HG03439 (cell line): ENCODE results near the gene ANGPTL3.
A peak's percentile ranks its signal among the peaks of the same experiment; 100 is the strongest.
"Not testable (repeated sequence)": the region's sequence is repeated elsewhere in the genome, so short reads cannot be mapped to it uniquely, and the experiment has no call there.

Experiments used
- ATAC-seq: cut with Tn5 transposase; IDR thresholded peaks from one replicate; pipeline ENCODE4 v1.9.1; 2021; ENCODE audit warnings: mild to moderate bottlenecking, moderate library complexity; ENCODE audit not compliant: unreplicated experiment

Gene ANGPTL3

GRCh38 chr1:62597281-62597680 is at the start of gene ANGPTL3:
Gene ANGPTL3, plus strand, starts transcription at chr1:62597520. Its CDS starts 47 bp downstream, at chr1:62597567.
- ATAC-seq, result no peak

DNA sequence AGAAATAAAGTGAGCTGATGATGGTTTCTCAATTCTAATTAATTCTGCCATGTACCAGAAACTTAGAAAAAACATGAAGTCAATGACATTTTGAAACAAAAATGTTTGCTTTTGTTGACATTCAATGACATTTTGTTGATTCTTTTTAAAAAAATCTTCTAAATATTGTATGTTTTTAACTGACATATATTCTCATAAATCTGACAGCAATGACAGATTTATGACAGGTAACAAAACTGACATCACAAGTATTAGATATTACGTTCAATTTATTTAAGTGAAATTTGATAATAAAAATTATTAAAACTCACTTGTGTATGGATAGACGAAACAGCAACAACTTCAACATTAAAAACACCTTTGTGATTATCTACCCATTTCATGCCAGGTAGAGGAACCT is 36.0 kb upstream of the ANGPTL3 start:
- ATAC-seq, result no peak

DNA sequence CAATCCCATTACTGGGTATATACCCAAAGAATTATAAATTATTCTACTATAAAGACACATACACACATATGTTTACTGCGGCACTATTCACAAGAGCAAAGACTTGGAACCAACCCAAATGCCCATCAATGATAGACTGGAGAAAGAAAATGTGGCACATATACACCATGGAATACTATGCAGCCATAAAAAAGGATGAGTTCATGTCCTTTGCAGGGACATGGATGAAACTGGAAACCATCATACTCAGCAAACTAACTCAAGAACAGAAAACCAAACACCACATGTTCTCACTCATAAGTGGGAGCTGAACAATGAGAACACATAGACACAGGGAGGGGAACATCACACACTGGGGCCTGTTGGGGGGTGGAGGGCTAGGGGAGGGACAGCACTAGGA is 30.1 kb upstream of the ANGPTL3 start:
- not testable (repeated sequence) for ATAC-seq

DNA sequence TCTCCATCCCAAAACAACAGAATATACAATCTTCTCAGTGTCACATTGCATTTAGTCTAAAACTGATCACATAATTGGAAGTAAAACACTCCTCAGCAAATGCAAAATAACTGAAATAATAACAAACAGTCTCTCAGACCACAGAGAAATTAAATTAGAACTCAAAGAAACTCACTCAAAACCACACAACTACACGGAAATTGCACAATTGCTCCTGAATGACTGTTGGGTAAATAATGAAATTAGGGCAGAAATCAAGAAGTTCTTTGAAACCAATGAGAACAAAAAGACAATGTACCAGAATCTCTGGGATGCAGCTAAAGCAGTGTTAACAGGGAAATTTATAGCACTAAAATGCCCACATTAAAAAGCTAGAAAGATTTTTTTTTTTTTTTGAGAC is 29.4 kb upstream of the ANGPTL3 start:
- not testable (repeated sequence) for ATAC-seq

GRCh38 chr1:62571517-62571916 is 25.8 kb upstream of the ANGPTL3 start:
- not testable (repeated sequence) for ATAC-seq

- no peak for ATAC-seq
These were observed 24.8 kb upstream of the ANGPTL3 start for GRCh38 chr1:62572476-62572875.

DNA sequence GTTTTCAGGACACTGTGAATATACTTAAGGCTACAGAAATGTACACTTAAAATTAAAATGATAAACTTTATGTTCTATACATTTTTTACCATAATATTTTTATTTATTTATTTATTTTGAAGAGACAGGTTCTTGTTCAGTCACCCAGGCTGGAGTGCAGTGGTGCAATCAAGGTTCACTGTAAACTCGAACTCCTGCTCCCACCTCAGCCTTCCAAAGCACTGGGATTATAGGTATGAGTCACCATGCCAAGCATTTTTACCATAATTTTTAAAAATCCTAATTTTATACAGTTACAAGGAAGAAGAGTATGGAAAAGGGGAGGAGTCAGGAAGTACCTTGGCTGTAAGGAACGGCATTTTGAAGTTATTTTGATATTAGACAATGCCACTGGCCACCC is 23.6 kb upstream of the ANGPTL3 start:
- ATAC-seq, result no peak

DNA sequence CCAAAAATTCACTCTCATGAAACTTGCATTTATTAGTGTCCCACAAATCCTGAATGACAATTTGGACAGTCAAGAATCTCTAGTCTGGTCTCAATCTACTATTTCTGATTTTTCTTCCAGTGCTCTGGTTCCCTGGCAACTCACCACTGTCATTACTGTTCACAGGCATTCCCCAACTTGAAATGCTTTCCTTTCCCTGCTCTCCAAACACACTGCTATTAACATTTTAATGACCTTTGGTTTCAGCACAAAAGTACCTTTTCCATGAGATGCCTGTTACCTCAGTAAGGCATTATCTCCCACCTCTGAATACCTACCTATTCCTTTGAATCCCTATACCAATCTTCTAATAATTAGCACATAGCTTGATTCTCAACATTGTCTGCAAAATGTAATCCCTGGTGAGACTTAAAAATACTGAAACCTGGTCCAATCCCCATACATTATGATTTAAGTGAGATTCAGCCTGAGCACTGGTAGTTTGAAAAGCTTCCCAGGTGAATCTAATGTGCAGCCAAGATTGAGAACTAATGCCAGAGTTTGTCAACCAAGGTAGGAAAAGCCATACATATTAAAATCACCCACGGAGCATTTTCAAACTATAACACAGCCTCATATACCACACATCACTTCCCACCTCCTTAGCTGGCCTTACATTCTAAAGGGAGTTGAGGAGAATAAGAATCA is 11.7 kb upstream of the ANGPTL3 start:
- no peak for ATAC-seq

DNA sequence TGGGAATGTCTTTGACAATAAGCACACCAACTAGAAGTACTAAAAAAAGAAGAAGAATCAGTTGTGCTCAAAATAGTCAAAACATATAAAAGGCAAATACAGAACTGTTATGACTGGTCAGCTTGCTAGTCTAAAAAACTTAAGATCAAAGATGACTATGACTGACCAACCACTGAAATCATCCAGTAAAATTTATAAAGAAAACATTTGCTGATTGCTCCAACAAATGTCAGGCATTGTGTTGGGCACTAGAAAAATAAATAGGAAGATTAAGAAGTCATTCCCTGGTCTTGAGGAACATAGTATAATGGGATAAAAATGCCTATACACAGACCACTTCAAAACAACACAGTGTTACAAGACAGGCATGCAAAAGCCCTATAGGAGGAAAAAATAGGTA is 9.3 kb upstream of the ANGPTL3 start:
- ATAC-seq, result no peak

DNA sequence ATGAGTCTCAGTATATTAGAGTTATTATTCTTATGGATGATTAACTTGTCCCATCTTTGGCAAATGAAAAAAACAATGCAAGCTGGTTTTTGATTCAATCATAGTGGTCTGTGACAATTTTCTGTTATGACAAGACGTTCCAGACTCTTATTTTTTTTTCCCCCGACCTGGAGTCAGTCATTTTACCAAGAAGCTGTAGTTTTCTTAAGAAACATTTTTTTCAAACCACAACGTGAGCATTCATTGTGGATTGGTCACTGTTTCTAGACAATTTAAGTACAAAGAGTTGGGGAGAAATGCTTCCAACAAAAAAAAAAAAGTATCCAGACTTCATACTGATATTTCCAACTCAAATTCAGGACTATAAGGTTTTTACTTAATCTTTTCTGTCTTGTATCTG is 8.0 kb upstream of the ANGPTL3 start:
- ATAC-seq, result no peak

DNA sequence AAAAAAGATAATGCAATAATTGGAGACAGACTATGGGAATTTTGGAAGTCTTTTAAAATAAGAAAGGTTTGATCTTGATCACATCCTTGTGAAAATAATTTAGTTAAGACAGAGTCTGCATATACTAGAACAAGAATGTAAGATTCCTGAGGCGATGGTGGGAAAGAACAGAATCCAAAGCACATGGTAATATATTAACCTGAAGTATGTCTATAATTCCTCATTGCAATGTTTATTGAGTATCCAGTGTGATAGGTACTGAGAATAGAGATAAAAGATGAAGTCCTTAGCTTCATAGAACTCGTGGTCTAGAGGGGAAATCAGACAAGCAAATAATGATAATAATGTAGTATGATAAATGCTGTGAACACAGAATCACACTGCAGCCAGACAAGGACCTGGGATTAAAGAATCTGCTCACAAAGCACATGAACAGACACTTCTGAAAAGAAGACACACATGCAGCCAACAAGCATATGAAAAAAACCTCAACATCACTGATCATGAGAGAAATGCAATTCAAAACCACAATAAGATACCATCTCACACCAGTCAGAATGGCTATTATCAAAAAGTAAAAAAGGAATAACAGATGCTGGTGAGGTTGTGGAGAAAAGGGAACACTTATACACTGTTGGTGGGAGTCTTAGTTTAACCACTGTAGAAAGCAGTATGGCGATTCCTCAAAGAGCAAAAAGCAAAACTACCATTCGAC is 6.9 kb upstream of the ANGPTL3 start:
- no peak for ATAC-seq

DNA sequence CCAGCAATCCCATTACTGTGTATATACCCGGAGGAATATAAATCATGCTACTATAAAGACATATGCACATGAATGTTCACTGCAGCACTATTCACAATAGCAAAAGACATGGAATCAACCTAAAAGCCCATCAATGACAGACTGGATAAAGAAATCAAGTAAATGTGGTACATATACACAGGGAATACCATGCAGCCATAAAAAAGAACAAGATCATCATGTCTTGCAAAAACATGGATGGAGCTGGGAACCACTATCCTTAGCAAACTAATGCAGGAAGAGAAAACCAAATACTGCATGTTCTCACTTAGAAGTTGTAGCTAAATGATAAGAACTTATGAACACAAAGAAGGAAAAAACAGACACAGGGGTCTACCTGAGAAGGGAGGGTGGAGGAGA is 6.4 kb upstream of the ANGPTL3 start:
- no peak for ATAC-seq

- no peak for ATAC-seq
These were observed 3.4 kb upstream of the ANGPTL3 start for GRCh38 chr1:62593825-62594394.

DNA sequence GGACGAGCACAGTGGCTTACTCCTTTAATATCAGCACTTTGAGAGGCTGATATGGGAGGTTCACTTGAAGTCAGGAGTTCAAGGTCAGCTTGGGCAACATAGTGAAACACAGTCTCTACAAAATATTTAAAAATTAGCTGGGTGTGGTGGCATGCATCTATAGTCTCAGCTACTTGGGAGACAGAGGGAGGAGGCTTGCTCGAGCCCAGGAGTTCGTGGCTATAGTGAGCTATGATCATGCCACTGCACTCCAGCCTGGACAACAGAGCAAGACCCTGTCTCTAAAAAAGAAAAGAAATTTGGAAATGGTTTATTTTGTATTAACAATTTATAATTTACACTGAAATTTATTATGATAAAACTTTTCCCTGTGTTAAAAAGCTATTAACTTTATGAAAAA is 1.7 kb upstream of the ANGPTL3 start:
- ATAC-seq, result no peak

GRCh38 chr1:62599044-62599443 is 1.7 kb downstream of the ANGPTL3 start:
- no peak for ATAC-seq

- no peak for ATAC-seq
These were observed 4.1 kb downstream of the ANGPTL3 start for GRCh38 chr1:62601457-62601856.

GRCh38 chr1:62608905-62609304 is 11.6 kb downstream of the ANGPTL3 start:
- no peak for ATAC-seq

GRCh38 chr1:62610588-62610987 is 13.3 kb downstream of the ANGPTL3 start:
- not testable (repeated sequence) for ATAC-seq

- ATAC-seq, result no peak
These were observed 15.4 kb downstream of the ANGPTL3 start for GRCh38 chr1:62612770-62613169.

- peak; percentile 86 for ATAC-seq
These were observed 16.0 kb downstream of the ANGPTL3 start for GRCh38 chr1:62613325-62613727.

GRCh38 chr1:62613890-62614289 is 16.6 kb downstream of the ANGPTL3 start:
- no peak for ATAC-seq

GRCh38 chr1:62621907-62622306 is 24.6 kb downstream of the ANGPTL3 start:
- peak; percentile 93 for ATAC-seq
